Measurements from ENCODE around the gene CYP27C1. TPM values are rescaled to one million over a fixed set of nuclear protein-coding genes. Genes with fewer than 3 reads are reported as not detected.
A peak's percentile ranks its signal among the peaks of the same experiment; 100 is the strongest.
"Not testable (repeated sequence)": the region's sequence is repeated elsewhere in the genome, so short reads cannot be mapped to it uniquely, and the experiment has no call there.

CYP27C1 gene
- total and polyA plus RNA-seq, 5 experiments from 2014 or later = not detected

GRCh38 chr2:127173057-127173456 is 47.0 kb downstream of the CYP27C1 start:
- H3K4me1 Mint-ChIP-seq = no peaks in the 10 kb centered on the region
- POLR2A ChIA-PET = no interaction called here

GRCh38 chr2:127172306-127172705 is 47.8 kb downstream of the CYP27C1 start:
- no peaks in the 10 kb centered on the region for H3K4me1 Mint-ChIP-seq
- peaks cover 0 to 3% (median 0%) of the 10 kb centered on the region in 5 donors for H3K27me3 Mint-ChIP-seq
- POLR2A ChIA-PET = no interaction called here
- ATAC-seq = no peak
- no peak for DNase-seq
- H3K36me3 Mint-ChIP-seq = no peaks in the 10 kb centered on the region
- no peaks in the 10 kb centered on the region for H3K9me3 Mint-ChIP-seq
- H3K4me3 Mint-ChIP-seq = no peak overlapping the region
- no peak overlapping the region for H3K27ac Mint-ChIP-seq

More at GRCh38 chr2:127173057-127173456, 47.0 kb downstream of the CYP27C1 start:
- H3K36me3 Mint-ChIP-seq = no peaks in the 10 kb centered on the region
- peaks cover 0 to 3% (median 0%) of the 10 kb centered on the region in 5 donors for H3K27me3 Mint-ChIP-seq
- no peak for ATAC-seq
- no peaks in the 10 kb centered on the region for H3K9me3 Mint-ChIP-seq
- no peak overlapping the region for H3K27ac Mint-ChIP-seq
- H3K4me3 Mint-ChIP-seq = no peak overlapping the region
- no peak for DNase-seq

GRCh38 chr2:127170452-127171197 is 49.5 kb downstream of the CYP27C1 start:
- H3K27me3 Mint-ChIP-seq = peaks cover 0 to 3% (median 0%) of the 10 kb centered on the region in 5 donors
- peak overlapping the region in 1 of 10 donors; percentile 34 for H3K27ac Mint-ChIP-seq
- no peaks in the 10 kb centered on the region for H3K36me3 Mint-ChIP-seq
- POLR2A ChIA-PET = no interaction called here
- no peak overlapping the region for H3K4me3 Mint-ChIP-seq
- H3K4me1 Mint-ChIP-seq = no peaks in the 10 kb centered on the region
- DNase-seq = no peak
- ATAC-seq = no peak
- no peaks in the 10 kb centered on the region for H3K9me3 Mint-ChIP-seq

GRCh38 chr2:127170021-127170420 is 50.1 kb downstream of the CYP27C1 start:
- Mint-ChIP-seq H3K27me3 (peaks cover 0 to under 1% (median 0%) of the 10 kb centered on the region in 5 donors), H3K4me1 (no peaks in the 10 kb centered on the region), H3K27ac (no peak overlapping the region), H3K4me3 (no peak overlapping the region), H3K9me3 (no peaks in the 10 kb centered on the region), H3K36me3 (no peaks in the 10 kb centered on the region)
- ATAC-seq (no peak), DNase-seq (no peak)
- POLR2A ChIA-PET = no interaction called here

- H3K9me3 Mint-ChIP-seq = no peaks in the 10 kb centered on the region
- no peaks in the 10 kb centered on the region for H3K4me1 Mint-ChIP-seq
- ATAC-seq = no peak
- H3K27ac Mint-ChIP-seq = no peak overlapping the region
- H3K27me3 Mint-ChIP-seq = no peaks in the 10 kb centered on the region
- no peak for DNase-seq
- POLR2A ChIA-PET = no interaction called here
- no peaks in the 10 kb centered on the region for H3K36me3 Mint-ChIP-seq
- no peak overlapping the region for H3K4me3 Mint-ChIP-seq
Measured at GRCh38 chr2:127169066-127169660, 50.9 kb downstream of the CYP27C1 start.

- Mint-ChIP-seq H3K4me3 (no peak overlapping the region), H3K27me3 (no peaks in the 10 kb centered on the region), H3K9me3 (no peaks in the 10 kb centered on the region), H3K27ac (no peak overlapping the region), H3K36me3 (no peaks in the 10 kb centered on the region), H3K4me1 (no peaks in the 10 kb centered on the region)
- no peak for ATAC-seq
- POLR2A ChIA-PET = no interaction called here
- DNase-seq = no peak
Measured at GRCh38 chr2:127166231-127166860, 53.8 kb downstream of the CYP27C1 start.

GRCh38 chr2:127165539-127165935 is 54.6 kb downstream of the CYP27C1 start:
- ATAC-seq = no peak

GRCh38 chr2:127164761-127165538 is 55.1 kb downstream of the CYP27C1 start:
- Mint-ChIP-seq H3K36me3 (no peaks in the 10 kb centered on the region), H3K27me3 (no peaks in the 10 kb centered on the region), H3K9me3 (no peaks in the 10 kb centered on the region), H3K27ac (peak overlapping the region in 1 of 10 donors; percentile 83), H3K4me3 (no peak overlapping the region), H3K4me1 (no peaks in the 10 kb centered on the region)
- POLR2A ChIA-PET = no interaction called here
- ATAC-seq = no peak
- DNase-seq = no peak

More at GRCh38 chr2:127165539-127165935, 54.6 kb downstream of the CYP27C1 start:
- H3K4me1 Mint-ChIP-seq = no peaks in the 10 kb centered on the region
- no peak overlapping the region for H3K4me3 Mint-ChIP-seq
- no peaks in the 10 kb centered on the region for H3K9me3 Mint-ChIP-seq
- no peak for DNase-seq
- no peaks in the 10 kb centered on the region for H3K27me3 Mint-ChIP-seq
- H3K27ac Mint-ChIP-seq = peak overlapping the region in 1 of 10 donors; percentile 83
- no peaks in the 10 kb centered on the region for H3K36me3 Mint-ChIP-seq
- POLR2A ChIA-PET = no interaction called here

- peak overlapping the region in 1 of 10 donors; percentile 52 for H3K27ac Mint-ChIP-seq
- peaks cover 0 to 4% (median 0%) of the 10 kb centered on the region in 4 donors for H3K4me1 Mint-ChIP-seq
- ATAC-seq (no peak), DNase-seq (no peak)
- POLR2A ChIA-PET = interaction anchor here (0.5 kb wide), 2 partner anchors 97 to 505 kb away, joined by 3 read pairs; no protein-coding TSS in a partner anchor
- H3K9me3 Mint-ChIP-seq = no peaks in the 10 kb centered on the region
- peaks cover 0 to under 1% (median 0%) of the 10 kb centered on the region in 5 donors for H3K27me3 Mint-ChIP-seq
- H3K4me3 Mint-ChIP-seq = no peak overlapping the region
- H3K36me3 Mint-ChIP-seq = no peaks in the 10 kb centered on the region
Measured at GRCh38 chr2:127163921-127164320, 56.2 kb downstream of the CYP27C1 start.

- H3K36me3 Mint-ChIP-seq, H3K4me3 Mint-ChIP-seq, H3K9me3 Mint-ChIP-seq, DNase-seq, ATAC-seq, H3K4me1 Mint-ChIP-seq, POLR2A ChIA-PET, H3K27ac Mint-ChIP-seq, H3K27me3 Mint-ChIP-seq: not testable (repeated sequence)
Measured at GRCh38 chr2:127163090-127163406, 57.1 kb downstream of the CYP27C1 start.

GRCh38 chr2:127162261-127163089 is 57.6 kb downstream of the CYP27C1 start:
- H3K9me3 Mint-ChIP-seq = no peaks in the 10 kb centered on the region
- no peak overlapping the region for H3K4me3 Mint-ChIP-seq
- ATAC-seq (no peak), DNase-seq (no peak)
- no peaks in the 10 kb centered on the region for H3K36me3 Mint-ChIP-seq
- no peak overlapping the region for H3K27ac Mint-ChIP-seq
- POLR2A ChIA-PET = no interaction called here
- peaks cover 0 to 1% (median 0%) of the 10 kb centered on the region in 5 donors for H3K27me3 Mint-ChIP-seq
- H3K4me1 Mint-ChIP-seq = peaks cover 0 to 10% (median 0%) of the 10 kb centered on the region in 4 donors
